PFSK-1 (cell line): ENCODE measurements around the gene BEND6.

Experiments
- POLR2AphosphoS5 ChIP-seq: IDR thresholded peaks from 2 replicates; pipeline ENCODE4 v1.6.1; 2012; ENCODE audit warnings: low read depth, mild to moderate bottlenecking, control low read depth, low read length, moderate library complexity
- SIN3A ChIP-seq: IDR thresholded peaks from 2 replicates; pipeline ENCODE4 v1.6.1; 2012; ENCODE audit warnings: mild to moderate bottlenecking, low read length, moderate library complexity, borderline replicate concordance; ENCODE audit not compliant: insufficient read depth
- TF ChIP-seq, protein P1 (sequence below), 2 experiments: IDR thresholded peaks; 2 replicates each; pipeline versions ENCODE4 v1.6.1 to v1.8.0; 2011 to 2012; ENCODE audit warnings: low read depth in 2 of 2, low read length in 2 of 2, control low read depth in 1 of 2, inconsistent platforms in 1 of 2, mild to moderate bottlenecking in 1 of 2, moderate library complexity in 1 of 2; ENCODE audit not compliant: insufficient read depth in 1 of 2

DNA sequence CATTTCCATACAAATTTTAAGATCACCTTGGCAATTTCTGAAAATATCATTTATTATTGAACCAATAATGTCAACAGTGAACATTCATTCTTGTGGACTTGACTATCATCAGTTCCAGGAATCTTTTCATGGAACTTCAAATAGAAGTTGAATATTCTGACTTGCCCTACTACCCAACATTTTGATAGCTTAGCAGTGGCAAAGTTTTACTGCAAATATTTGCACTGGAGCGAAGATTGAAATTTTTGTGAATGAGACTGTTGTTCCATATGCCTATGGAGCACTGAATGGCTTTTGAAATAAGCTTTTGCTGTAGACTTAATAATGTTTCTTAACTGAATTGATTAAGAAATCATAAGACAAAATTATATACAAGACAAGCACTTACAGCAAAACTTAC lies 23.6 kb downstream of the BEND6 start:
- TF ChIP-seq POLR2AphosphoS5 (no peak), SIN3A (no peak)
- TF ChIP-seq, protein P1, sequence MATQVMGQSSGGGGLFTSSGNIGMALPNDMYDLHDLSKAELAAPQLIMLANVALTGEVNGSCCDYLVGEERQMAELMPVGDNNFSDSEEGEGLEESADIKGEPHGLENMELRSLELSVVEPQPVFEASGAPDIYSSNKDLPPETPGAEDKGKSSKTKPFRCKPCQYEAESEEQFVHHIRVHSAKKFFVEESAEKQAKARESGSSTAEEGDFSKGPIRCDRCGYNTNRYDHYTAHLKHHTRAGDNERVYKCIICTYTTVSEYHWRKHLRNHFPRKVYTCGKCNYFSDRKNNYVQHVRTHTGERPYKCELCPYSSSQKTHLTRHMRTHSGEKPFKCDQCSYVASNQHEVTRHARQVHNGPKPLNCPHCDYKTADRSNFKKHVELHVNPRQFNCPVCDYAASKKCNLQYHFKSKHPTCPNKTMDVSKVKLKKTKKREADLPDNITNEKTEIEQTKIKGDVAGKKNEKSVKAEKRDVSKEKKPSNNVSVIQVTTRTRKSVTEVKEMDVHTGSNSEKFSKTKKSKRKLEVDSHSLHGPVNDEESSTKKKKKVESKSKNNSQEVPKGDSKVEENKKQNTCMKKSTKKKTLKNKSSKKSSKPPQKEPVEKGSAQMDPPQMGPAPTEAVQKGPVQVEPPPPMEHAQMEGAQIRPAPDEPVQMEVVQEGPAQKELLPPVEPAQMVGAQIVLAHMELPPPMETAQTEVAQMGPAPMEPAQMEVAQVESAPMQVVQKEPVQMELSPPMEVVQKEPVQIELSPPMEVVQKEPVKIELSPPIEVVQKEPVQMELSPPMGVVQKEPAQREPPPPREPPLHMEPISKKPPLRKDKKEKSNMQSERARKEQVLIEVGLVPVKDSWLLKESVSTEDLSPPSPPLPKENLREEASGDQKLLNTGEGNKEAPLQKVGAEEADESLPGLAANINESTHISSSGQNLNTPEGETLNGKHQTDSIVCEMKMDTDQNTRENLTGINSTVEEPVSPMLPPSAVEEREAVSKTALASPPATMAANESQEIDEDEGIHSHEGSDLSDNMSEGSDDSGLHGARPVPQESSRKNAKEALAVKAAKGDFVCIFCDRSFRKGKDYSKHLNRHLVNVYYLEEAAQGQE (IDR thresholded peaks at IDR 0.05; ENCODE audit: insufficient read depth in 1 of 2, low read depth in 2 of 2, low read length in 2 of 2), result no peak
